Measurements from ENCODE around the gene SLC38A10.

Gene SLC38A10

DNA sequence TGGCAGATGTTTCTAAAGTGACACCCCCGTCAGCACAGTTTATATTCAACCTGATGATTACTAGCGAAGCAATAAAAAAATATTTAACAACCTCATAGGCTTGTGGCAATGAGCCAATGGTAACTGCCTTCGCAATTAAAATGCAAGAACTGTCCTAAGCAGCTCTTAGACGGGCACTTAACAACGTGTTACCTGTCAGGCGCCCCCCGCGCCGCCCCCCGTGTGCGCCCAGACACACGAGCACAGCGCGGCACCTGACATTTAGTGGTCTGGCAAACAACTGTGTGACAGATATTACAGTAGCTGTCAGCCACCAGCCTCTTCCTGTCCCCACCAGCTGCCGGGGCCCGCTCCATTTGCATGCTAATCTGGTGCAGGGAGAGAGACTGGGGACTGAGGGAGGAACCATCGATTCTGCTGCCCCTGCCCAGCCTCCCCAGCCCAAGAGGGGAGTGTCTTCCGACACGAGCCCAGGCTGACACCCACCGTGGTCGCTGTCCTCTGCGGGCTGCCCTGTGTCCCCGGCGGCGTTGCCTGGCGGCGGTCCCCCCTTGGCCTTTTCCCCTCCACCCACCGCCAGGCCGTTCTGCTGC is 43.3 kb downstream of the SLC38A10 start:
- DNase-seq: no peak

DNA sequence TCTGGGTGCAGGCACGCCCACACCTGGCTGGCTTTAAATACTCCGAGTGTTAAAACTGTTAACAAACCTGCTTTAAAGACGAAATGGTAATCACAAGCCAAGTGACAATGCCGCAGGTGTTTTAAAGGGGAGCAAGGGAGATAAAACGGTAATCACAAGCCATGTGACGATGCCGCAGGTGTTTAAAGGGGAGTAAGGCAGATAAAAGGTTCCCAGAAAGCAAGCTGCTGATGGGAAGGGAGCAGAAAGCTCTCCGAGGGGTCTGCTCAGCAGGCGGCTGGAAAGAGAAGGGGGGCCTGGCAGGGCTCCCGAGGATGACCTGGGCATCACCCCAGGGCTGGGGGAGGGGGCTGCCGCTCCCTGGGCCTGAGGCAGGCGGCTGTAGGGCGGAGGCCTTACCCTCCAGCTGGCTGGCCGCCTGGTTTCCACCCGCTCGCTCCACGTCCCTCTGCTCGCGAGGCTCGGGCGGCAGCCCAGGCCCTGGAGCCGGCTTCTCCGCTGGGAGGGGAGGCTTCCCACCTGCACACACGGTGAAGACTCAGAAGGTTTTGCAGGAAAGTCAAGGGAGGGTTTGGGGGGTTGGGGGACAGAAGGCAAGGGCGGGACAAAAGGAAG is 43.9 kb downstream of the SLC38A10 start:
- DNase-seq: no peak

DNA sequence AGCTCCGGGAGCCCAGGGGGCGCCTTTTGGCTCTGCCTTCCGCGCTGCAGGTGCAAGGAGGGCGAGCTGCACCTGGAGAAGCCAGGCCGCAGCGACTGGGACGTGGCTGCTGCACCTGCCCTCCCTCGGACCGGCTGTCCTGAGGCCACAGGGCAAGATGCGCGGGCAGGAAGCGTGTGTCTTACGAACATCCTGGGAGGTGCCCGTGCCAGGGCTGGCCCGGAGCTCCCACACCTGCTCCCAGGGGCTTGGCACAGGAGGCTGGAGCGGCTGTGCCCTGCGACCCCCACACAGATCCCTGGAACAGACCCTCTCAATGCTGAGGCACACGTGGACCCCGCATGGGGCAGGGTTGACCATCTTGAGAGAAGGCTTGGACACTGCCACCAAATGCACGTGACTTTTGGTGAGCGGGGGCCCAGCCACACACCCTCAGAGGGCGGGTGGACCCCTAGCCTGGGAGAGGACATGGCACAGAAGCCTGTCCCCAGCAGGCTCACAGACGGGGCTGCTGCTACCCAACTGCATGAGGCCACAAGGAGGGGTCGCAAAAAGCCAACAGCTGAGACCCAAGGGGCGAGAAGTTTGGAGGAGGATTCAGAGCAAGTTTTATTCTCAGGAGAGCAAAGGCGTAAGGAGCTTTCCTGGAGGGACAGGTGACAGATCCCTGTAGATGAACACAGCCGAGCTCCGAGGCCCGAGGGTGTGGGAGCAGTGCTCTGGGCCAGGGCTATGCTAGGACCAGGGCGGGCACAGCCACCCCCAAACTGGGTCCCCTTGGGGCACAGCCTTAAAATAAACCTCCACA is 44.6 kb downstream of the SLC38A10 start:
- no peak for DNase-seq

DNA sequence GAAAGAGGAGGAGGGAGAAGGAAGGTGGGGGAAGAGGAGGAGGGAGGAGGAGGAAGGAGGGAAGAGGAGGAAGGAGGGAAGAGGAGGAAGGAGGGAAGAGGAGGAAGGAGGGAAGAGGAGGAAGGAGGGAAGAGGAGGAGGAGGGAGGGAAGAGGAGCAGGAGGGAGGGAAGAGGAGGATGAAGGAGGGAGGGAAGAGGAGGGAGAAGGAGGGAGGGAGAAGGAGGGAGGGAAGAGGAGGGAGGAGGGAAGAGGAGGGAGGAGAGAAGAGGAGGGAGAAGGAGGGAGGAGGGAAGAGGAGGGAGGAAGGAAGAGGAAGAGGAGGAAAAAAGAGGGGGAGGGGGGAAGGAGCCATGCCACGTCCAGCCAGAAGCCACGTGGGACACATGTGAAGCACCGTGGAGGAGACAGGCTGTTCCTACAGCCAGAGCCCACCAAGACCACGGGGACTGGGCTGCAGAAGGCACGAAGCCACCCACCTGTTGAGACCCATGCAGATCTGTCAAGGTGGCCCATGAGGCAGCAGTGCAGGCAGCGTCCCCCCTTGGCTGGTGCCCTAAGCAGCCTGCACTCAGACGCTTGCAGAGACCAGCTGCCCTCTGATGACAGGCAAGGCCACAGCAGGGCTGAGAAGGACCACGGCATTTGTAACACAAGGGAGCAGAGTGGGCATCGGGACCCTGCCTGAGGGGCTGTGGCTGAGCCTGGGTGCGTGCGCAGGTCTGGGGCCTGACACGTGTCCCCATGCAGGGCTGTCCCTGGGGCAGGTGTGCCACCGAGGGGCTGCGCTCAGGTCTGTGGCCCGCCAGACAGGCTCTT is 45.7 kb downstream of the SLC38A10 start:
- no peak for DNase-seq

DNA sequence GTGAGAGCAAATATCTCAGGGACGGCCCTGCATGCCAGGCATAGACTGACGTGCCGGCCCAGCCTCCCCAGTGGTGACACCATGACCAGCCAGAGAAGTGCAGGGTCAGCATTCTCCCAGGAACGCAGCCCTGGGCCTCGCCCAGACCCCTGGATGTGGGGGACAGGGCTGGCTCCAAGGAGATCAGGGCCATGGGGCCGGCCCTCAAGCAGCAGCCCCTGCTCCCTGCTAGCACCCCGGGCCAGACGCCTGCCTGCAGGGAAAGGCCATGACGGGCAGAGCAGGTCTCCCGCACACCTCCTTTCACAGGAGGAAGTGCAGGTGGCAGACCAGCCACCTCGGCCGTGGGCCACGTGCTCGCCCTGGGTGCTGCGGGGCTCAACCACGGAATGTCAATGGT is 46.5 kb downstream of the SLC38A10 start:
- no peak for DNase-seq

DNA sequence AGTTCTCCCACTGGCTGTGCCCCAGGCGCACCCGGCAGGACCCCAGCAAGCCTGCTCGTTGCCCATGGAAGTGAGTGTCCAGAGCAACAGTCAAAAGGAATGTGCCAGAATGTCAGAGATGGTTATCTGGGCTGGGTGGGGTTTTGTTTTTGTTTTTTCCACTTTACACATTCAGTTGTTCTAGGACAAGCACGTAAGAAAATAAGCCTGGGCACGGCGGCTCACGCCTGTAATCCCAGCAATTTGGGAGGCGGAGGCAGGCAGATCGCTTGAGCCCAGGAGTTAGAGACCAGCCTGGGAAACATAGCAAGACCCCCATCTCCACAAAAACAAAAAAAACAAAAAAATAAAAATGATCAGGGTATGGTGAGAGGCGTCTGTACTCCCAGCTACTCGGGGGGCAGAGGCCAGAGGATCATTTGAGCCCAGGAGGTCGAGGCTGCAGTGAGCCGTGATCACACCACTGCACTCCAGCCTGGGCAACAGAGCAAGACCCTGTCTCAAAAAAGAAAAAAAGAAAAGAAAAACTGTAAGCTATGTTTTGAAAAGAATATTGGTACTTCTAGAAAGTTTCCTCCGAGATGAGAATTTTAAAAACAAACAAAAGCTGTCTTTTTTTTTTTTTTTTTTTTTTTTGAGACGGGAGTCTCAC is 47.6 kb downstream of the SLC38A10 start:
- DNase-seq: no peak

DNA sequence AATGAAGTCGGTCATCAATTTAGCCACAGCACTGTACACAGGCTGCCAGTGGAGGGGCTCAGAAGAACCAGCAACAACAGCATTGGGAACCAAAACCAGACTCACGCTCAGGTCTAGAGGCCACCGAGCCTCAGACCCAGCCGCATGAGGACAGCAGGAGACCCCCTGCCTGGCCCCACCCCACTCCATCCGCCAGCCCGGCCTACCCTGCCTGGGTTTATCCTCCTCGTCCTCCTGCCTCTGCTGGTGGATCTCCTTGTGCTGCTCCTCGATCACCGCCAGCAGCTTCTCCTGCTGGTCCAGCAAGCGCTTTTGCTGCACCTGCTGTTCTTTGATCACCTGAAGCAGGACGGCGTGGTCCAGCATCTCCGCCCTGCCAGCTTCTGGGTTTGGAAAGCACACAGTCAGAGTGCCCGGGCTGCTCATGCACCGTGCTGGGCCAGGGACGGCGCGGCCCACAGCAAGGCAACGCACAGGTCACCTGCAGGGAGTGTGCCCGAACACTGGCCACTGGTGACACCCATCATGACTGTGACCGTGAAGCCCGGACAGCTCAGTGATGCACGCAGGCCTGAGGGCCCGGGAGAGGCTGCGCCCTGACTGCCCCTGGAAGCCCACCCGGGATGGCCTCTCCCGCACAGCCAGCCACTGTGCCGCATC is 48.3 kb downstream of the SLC38A10 start:
- no peak for DNase-seq

DNA sequence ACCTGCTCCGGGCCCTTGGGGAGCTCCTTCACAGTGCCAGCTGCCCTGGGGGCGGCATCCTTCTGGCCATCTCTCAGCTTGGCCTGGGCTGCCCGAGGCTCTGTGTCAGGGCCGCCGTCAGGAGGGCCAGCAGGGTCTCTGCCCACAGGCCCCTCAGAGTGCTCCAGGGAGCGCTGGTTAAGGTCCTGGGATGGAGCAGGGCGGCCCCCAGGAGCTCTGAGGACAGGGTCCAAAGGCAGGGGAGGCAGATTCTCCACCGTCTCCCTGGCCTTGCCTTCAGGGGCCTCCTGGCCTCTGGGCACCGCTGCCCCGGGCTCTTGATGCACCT is 48.8 kb downstream of the SLC38A10 start:
- DNase-seq: no peak

DNA sequence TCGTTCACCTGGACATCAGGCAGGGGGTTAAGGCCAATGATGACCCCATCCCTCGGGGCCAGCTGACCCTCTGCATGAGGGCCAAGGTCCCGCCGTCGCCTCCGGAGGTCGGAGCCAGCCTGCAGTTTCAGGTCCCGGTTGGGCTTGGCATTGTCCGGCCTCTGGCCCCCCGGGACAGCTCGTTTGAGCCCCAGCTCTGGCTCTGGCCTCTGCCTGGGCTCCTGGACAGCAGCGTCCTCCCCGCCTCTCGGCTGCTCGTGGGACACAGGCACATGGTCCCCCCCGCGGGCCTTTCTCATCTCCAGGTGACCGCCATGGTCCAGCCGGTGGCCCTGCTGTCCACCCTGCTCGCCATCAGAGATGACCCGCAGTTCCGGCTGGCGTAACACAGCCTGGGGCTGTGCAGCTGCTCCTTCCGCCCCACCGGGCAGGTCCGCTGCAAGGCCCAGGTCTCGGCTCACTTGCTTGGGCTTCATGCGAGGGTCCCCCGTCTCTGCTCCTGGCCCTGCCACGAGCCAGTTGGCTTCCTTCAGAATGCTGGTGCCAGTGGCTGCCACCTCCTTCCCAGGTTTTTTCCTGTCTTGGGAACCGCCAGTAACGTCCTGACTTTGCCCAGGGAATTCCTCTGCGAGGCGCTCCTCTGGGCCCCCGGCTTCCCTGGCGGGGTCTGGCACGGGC is 49.3 kb downstream of the SLC38A10 start:
- no peak for DNase-seq

DNA sequence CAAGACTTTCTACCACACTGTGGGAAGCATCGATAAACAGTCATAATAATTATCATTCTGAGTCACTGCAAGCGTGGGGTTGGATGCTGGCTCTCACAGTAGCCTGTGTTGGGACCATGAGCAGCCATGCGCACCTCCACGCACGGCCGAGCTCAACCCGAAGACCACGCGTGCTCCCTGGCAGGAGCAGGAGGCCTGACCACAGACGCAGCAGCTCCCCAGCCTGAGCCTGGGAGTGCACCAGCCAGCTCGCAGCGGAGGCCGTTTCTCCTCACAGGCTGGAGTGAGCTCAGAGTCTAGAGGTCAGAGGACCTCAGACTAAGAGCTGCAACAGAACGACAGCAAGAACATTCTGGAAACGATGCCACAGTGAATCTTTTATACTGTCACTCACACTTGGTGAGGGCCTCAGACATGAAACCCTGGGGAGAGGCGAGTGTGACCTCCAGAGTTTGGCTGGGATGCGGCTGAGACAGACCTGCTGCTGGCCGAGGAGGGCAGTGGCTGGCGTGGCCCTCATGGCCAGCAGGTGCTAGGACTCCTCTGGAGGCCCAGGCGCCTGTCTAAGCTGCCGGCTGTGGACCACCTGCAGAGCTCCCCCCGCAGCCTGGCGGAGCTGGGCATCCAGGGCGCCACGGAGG is 50.0 kb downstream of the SLC38A10 start:
- DNase-seq: no peak

DNA sequence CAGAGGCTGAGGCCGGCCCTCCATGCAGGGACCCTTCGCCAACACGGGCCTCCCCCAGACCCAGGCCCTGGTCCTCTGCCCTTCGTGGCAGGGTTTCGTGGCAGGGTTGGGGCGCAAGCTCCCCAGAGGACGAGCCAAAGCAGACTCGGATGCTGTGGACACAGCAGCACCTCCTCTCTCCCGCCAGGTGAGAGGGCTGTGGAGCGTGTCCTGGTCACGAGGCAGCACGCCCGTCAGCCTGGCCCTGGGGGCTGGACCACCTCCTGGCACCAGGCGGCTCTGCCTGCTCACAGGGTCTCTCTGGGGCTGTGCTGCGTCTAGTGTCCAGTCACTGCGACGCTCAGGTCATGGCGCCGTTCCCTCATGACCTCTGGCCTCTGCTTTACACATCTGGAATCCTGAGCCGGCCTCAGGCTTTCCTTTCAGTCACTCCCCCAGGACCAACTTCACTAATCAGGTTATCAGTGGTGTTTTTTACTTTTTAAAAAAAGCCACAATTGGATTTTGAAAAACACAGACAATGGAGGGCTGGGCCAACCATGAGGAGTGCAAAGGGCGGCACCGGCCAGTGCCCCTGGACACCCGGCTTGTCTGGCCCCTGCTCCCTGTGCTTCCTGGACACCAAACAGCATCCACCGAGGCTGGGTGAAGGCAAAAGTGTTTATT is 50.6 kb downstream of the SLC38A10 start:
- no peak for DNase-seq

DNA sequence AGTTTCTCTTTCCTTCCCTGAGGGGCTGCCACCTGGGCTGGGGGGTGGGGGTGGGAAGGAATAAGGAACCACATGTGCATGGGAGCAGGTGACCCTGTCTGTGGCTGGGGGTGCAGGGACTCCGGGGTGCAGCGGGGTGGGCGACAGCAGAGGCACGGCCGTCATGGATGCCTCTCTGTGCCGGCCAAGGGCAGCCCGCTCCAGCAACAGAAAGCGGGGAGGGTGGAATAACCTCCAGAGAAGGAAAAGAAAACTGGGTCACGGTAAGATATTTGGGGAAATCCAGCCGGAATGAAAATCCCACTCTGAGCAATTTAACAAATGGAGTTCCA is 51.8 kb downstream of the SLC38A10 start:
- DNase-seq: no peak

DNA sequence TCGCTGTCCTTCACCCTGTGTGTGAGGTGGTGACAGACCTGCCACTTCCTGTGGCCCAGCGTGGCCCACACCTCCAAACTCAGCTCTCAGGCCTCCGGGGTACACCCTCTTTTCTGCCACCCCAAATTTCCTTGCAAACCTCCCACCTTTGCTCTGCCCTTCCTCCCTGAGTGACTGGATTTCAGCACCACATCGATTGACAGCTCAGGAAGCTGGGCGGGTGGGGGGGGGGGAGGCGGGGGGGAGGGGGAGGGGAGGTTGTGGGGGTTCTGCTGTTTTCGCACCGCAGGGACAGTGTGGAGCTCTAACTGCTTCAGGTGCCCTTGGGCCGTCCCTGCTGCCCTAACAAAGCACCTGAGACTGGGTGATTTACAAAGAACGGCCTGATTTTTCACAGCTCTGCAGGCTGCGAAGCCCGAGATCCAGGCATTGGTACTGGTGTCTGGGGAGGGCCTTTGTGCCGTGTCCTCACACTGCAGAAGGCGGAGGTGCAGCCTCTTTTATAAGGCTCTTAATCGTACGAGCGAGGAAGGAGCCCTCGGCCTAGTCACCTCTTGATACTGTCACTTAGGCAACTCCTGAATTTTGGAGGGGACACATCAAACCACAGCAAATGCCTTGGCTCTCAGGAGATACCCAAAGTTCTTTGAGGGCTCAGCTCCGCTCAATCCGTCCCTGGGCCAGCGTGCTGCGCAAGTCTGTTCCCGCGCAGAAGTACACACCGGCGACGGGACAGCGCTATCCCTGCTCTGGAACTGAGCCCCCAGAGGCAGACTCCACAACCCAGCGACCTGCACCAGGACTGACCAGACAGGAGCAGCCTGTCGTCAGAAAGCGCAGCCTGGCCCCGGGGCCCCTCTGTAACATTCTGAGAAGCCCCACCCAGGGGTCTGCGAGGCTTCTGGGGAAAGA is 52.4 kb downstream of the SLC38A10 start:
- no peak for DNase-seq

DNA sequence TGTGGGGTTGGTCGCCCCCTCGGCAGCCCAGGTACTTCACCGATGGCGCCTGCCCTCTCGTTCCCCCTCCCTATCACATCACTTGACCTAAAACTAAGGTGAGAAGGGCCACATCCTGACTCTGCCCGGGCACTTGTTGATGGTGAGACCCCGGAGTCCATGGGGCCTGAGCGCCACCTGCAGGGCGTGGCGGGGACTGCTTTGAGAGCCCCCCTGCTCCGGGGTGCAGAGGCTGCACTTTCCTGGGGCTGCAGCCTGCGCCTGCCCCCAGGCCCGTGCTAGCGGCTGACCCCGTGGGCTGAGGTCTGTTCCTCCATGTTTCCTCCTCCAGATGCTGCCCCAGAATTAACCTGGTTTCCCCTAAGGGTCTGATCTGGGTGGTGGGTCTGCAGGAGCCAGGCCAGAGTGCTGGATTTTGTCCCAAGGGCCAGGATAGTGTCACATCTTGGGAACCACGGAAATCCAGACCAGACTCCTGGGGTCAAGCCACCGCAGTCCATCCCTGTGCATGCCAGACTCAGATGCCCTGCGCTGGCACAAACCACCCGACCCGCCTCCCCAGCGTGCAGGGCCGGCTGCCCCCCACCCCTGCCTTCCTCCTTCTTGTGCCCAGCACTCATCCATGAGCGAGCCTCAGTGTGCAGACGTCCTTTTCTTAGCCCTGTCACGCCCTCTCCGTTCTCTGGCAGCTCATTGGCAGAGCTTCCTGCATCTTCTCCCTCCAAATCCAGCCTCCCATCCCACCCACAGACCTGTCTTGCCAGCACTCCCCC is 53.3 kb downstream of the SLC38A10 start:
- peak; percentile 29 for DNase-seq

DNA sequence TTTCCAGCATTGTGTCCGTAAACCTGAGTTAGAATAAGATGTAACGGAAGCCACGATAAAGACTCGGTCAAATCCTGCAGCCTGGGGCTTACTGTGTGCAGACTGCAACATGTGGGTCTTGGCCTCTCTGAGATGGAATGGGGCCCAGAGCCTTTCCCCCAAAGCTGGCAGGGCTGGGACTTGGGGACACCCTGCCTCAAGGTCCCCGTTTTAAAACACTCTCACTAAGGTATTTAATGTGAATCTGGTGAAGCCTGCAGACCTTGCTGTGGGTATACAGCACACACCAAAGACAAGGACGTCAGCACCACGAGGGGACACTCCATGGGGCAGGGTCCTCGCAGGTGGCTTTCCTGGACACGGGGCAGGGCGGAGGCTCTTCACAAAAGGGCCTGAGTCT is 53.9 kb downstream of the SLC38A10 start:
- no peak for DNase-seq

DNA sequence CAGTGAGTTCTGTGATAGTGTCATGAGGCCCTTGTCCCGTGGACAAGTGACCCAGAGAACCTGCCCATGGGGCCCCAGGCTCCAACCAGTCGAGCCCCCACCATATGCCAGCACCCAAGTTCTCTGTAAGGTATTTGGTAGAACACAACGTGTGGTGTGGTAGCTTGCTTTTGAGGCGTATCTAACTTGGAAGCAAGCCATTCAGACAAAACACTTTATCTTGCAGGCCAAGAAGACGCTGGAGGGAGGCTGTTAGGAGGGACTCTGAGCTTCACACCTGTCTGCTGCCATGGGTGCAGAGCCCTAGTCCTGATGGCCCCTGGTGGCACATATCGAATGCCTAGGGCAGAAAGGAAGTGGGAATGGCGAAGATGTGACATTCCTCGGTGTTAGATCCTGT is 54.3 kb downstream of the SLC38A10 start:
- DNase-seq: no peak

DNA sequence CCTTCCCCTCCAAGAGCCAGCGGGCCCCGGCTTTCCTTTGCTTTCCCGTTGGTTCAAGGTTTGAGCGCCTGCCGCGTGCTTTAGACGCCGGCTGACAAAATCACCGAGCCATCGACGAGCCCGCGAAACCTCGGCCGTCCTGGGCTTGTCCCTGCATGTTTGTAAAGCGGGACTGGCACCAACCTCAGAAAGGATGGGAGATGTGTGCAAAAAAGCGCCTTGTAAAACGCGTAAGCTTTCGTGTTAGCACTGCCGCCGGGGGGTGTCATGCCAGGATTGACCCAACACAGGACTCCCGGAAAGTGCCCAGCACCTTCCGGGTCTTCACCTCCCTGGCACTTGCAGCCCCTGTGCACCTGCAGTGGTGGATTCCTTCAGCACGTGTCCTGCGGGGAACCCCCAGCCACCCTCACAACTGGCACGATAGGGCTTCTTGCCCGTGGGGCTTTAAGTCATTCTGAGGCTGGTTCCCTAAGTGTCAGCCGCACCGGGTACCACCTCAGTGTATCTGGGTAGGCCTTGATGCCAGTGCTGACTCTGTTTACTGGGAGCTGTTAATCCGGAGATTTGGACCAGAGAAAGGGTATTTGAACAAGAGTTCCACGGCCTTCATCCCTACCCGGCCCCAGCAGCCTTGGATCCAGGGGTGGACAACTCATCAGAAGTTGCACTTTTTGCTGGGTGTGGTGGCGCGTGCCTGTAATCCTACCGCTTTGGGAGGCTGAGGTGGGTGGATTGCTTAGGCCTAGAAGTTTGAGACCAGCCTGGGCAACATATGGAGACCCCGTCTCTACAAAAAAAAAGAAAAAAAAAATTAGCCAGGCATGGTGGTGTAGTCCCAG is 55.2 kb downstream of the SLC38A10 start:
- DNase-seq: no peak
